Ascending aorta (tissue), 2 donors: Measurements from ENCODE around the gene BANP. TPM values are rescaled to one million over a fixed set of nuclear protein-coding genes. Genes with fewer than 3 reads are reported as not detected.
"Not testable (repeated sequence)": the region's sequence is repeated elsewhere in the genome, so short reads cannot be mapped to it uniquely, and the experiment has no call there.

ENCODE experiments used
- DNase-seq, 2 donors: peaks; one replicate each; pipeline ENCODE4 v3.0.0-alpha.2; 2019; ENCODE audit warnings: low spot score in 2 of 2
- H3K27ac ChIP-seq, 2 donors: fragments of 200-600 bp; sonication (generic); one replicate each; pipeline ENCODE4 v1.5.1; 2016 to 2017; ENCODE audit warnings: mild to moderate bottlenecking in 1 of 2
- H3K27me3 ChIP-seq: fragments of 200-600 bp; sonication (generic); one replicate; pipeline ENCODE4 v1.5.1; 2017
- H3K36me3 ChIP-seq, 2 donors: fragments of 200-600 bp; sonication (generic); one replicate each; pipeline ENCODE4 v1.5.1; 2016
- H3K4me1 ChIP-seq, 2 donors: fragments of 200-600 bp; sonication (generic); one replicate each; pipeline ENCODE4 v1.5.1; 2016 to 2017; ENCODE audit warnings: mild to moderate bottlenecking in 1 of 2
- H3K4me3 ChIP-seq, 2 donors: fragments of 200-600 bp; sonication (generic); one replicate each; pipeline ENCODE4 v1.5.1; 2016 to 2017; ENCODE audit warnings: mild to moderate bottlenecking in 1 of 2
- H3K9me3 ChIP-seq, 2 donors: fragments of 200-600 bp; sonication (generic); one replicate each; pipeline ENCODE4 v1.5.1; 2016
- CTCF ChIP-seq, 3 experiments: fragments of 200-600 bp in 2 of 3; fragments of 450-650 bp in 1 of 3; sonication (generic) in 2 of 3; IDR thresholded peaks; one replicate each; pipeline ENCODE4 v1.5.1; 2016 to 2019; ENCODE audit warnings: antibody characterized with exemption in 3 of 3, mild to moderate bottlenecking in 1 of 3, moderate library complexity in 1 of 3
- intact Hi-C: fragments of 100-400 bp; cut with DNase I; formaldehyde crosslinking; loops from one replicate; pipeline ENCODE4 v1.15.1; 2023
- total RNA-seq: library from RNA; depleted of rRNA; stranded (reverse); fragments of >200 nt; gene quantifications from one replicate; pipeline ENCODE4 v1.1.0, GENCODE V29; 2016

BANP gene
- total RNA-seq, 1 donor from 2014 or later, result 23.4 TPM

- DNase-seq, result no peak
- no peak for TF ChIP-seq CTCF (IDR thresholded peaks at IDR 0.05)
These were observed 64.5 kb downstream of the BANP start for GRCh38 chr16:88015806-88016140.

GRCh38 chr16:88016386-88016785, 65.2 kb downstream of the BANP start:
- H3K4me1 ChIP-seq, H3K27me3 ChIP-seq, H3K9me3 ChIP-seq, H3K4me3 ChIP-seq, intact Hi-C loops, DNase-seq, H3K27ac ChIP-seq: not testable (repeated sequence)
- peaks cover 4 to 18% of the 10 kb centered on the region in 2 donors for H3K36me3 ChIP-seq

More at GRCh38 chr16:88015806-88016140, 64.5 kb downstream of the BANP start:
- no peaks in the 10 kb centered on the region for H3K9me3 ChIP-seq
- no peak overlapping the region for H3K4me3 ChIP-seq
- H3K36me3 ChIP-seq, result peaks cover 4 to 18% of the 10 kb centered on the region in 2 donors
- H3K27me3 ChIP-seq, result no peaks in the 10 kb centered on the region
- H3K27ac ChIP-seq, result no peak overlapping the region
- intact Hi-C loops, result no loop called here
- H3K4me1 ChIP-seq, result no peaks in the 10 kb centered on the region

- Histone ChIP-seq H3K4me1 (no peaks in the 10 kb centered on the region), H3K27me3 (no peaks in the 10 kb centered on the region), H3K9me3 (no peaks in the 10 kb centered on the region), H3K4me3 (no peak overlapping the region), H3K36me3 (peaks cover 4 to 18% of the 10 kb centered on the region in 2 donors), H3K27ac (no peak overlapping the region)
- no peak for DNase-seq
- TF ChIP-seq CTCF (IDR thresholded peaks at IDR 0.05), result no peak
- intact Hi-C loops, result no loop called here
These were observed 65.7 kb downstream of the BANP start for GRCh38 chr16:88016964-88017363.

DNA sequence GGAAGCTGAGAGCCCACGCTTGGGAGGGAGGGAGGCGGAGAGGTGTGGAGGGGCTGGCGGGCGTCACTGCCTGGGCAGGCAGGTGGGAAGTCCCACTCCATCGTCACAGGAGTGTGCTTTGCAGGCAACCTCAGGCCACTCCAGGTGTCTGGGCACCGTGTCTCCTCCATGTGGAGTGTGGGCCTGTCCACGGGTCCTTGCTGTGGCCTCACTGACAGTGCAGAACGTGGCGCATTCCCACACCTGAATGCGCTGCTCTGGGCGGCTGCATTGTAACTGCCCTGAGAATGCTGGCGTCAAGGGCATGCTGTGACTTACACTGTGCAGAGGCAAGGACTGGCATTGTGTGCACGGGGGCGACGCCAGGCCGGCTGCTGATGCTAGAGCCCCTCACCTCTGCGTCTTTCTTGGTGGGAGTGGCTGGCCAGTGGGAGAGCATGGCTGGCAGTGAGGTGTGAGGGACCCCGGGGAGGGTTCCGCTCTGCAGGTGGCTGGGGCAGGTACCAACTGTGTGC, 66.4 kb downstream of the BANP start:
- Histone ChIP-seq H3K4me3 (no peak overlapping the region), H3K9me3 (no peaks in the 10 kb centered on the region), H3K4me1 (no peaks in the 10 kb centered on the region), H3K27ac (no peak overlapping the region), H3K36me3 (peaks cover 8 to 18% of the 10 kb centered on the region in 2 donors), H3K27me3 (no peaks in the 10 kb centered on the region)
- peak in 1 of 2 donors; percentile 44 for DNase-seq
- intact Hi-C loops, result no loop called here
- TF ChIP-seq CTCF (IDR thresholded peaks at IDR 0.05), result no peak

- H3K27me3 ChIP-seq, DNase-seq, H3K4me1 ChIP-seq, intact Hi-C loops, H3K9me3 ChIP-seq, H3K4me3 ChIP-seq, H3K27ac ChIP-seq: not testable (repeated sequence)
- H3K36me3 ChIP-seq, result peaks cover 8 to 13% of the 10 kb centered on the region in 2 donors
These were observed 67.1 kb downstream of the BANP start for GRCh38 chr16:88018382-88018781.

DNA sequence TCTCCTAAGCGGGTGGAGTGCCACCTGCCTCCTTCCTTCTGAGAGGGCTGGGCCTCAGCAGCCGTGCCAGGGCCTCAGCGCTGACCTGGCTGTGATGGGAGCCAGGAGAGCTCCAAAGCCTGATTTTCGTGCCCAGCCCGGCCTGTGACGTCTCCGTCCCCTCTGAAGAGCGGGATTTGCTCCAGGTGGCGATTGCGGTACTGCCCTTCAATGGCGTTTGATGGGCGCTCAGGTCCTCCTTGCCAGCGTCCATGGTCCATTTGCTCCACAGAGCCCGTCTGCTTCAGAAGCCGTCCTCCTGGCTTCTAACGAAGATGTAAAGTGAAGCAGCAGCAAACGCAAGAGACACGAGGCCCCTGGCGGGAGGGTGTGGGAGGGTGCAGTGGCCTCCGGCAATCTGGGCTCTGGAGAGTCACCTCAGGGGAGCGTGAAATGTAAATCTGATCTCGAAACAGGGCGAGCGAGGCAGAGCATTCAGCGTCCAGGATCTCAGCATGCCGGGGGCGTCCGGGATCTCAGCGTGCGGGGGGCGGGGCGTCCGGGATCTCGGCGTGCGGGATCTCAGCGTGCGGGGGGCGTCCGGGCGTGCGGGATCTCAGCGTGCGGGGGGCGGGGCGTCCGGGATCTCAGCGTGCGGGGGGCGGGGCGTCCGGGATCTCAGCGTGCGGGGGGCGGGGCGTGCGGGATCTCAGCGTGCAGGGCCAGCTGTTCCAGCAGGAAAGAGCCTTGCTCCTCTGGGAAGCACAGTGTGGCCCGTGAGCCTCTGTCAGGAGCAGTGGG, 68.0 kb downstream of the BANP start:
- H3K27me3 ChIP-seq, H3K4me3 ChIP-seq, H3K4me1 ChIP-seq, H3K27ac ChIP-seq, intact Hi-C loops, H3K9me3 ChIP-seq, DNase-seq: not testable (repeated sequence)
- H3K36me3 ChIP-seq, result peaks cover 8 to 13% of the 10 kb centered on the region in 2 donors

DNA sequence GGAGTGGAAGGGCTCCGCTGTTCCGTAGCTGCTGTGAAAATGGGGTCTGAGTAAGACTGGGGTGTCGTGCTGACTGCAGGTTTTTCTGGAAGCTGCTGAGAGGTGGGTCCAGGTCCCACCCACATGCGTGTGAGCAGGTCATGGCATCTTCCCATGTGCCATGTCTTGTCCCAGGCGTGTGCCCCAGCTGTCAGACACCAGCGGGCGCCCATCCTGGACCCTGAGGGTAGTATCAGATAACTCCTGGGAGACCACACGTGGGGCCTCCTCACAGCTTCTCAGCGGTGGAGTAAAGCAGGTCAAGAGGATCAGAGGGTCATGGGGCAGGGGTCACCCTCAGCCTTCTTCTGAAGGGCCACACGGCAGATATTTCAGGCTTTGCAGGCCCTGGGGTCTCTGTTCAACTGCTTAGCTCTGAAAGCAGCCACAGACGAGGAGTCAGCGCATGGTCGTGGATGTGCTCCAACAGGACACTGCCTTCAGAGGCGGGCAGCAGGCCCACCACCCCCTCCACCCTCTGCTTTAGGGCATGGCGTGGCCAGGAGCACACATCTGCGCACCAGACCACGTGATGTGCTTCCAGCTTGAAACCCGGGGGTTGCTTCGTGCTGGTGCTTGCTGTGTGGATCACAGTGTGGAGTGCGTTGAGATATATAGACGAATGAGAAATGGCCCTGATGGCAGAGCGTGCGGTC, 68.7 kb downstream of the BANP start:
- Histone ChIP-seq H3K27ac (no peak overlapping the region), H3K9me3 (no peaks in the 10 kb centered on the region), H3K4me3 (no peak overlapping the region), H3K4me1 (no peaks in the 10 kb centered on the region), H3K27me3 (no peaks in the 10 kb centered on the region), H3K36me3 (peaks cover 8 to 13% of the 10 kb centered on the region in 2 donors)
- DNase-seq, result no peak
- no peak for TF ChIP-seq CTCF (IDR thresholded peaks at IDR 0.05)
- intact Hi-C loops, result no loop called here
